GM18861 (cell line): ENCODE results near the gene MOCOS.

Source experiments
- ATAC-seq: cut with Tn5 transposase; IDR thresholded peaks from one replicate; pipeline ENCODE4 v1.9.1; 2021; ENCODE audit not compliant: unreplicated experiment

MOCOS gene

GRCh38 chr18:36176711-36177110 lies 10.6 kb upstream of the MOCOS start:
- ATAC-seq: no peak

GRCh38 chr18:36177913-36178312 lies 9.4 kb upstream of the MOCOS start:
- ATAC-seq: no peak

GRCh38 chr18:36179562-36180355 lies 7.5 kb upstream of the MOCOS start:
- ATAC-seq: no peak

DNA sequence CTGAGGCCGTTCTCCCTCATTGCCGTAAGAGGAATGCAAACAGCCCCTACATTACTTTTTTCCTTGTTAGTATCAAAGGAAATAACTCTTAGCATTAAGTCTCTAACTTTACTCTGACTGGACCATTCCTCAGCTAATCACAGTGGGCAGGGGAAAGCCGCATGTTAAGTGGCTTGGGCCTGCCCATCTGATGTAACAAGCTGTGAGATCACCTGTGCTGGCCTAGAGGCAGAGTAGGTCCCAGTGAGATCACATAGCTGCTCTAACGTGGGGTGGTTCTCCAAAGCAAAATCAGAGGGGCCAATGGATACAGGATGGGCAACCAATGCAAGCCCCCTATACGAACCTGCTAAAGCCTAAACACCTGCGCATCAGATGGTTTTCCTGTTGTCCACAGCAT lies 5.9 kb upstream of the MOCOS start:
- ATAC-seq: no peak

GRCh38 chr18:36181898-36182506 lies 5.3 kb upstream of the MOCOS start:
- no peak for ATAC-seq

DNA sequence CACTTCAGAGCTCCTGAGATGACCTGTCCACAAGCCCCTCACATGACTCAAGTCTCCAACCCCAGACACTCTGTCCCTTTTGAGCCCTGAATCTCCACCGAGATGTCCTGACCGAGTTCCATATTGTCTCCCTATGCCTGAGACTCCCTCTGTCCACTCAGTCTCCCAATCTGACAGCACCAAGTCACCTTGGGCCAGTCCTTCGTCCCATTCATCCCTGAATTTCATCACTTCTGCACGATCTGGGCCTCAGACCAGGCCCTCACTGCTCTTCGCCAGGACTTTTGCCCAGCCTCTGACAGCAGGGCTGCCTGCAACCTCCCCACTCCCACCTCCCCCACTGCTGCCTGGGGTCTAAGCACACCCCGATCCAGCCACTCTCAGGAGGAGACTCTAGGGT lies 4.3 kb upstream of the MOCOS start:
- ATAC-seq: no peak

DNA sequence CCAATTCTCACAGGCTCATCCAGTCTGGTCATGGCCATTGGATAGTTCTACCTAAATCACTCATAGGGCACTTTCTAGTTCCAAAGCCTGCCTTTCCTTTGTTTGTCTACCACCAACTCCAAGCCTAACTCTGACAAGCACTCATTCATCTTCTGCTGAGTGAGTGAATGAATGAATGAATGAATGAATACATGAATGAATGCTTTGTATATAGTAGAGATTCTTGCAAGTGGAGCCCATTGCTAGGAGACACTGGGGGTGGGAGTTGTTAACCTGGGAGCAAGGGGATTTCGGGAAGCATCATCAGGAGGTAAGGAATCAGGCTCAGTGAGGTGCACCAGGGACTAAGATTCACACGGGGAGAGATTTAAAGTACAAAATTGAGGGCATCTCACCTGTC lies 3.3 kb upstream of the MOCOS start:
- ATAC-seq: no peak

DNA sequence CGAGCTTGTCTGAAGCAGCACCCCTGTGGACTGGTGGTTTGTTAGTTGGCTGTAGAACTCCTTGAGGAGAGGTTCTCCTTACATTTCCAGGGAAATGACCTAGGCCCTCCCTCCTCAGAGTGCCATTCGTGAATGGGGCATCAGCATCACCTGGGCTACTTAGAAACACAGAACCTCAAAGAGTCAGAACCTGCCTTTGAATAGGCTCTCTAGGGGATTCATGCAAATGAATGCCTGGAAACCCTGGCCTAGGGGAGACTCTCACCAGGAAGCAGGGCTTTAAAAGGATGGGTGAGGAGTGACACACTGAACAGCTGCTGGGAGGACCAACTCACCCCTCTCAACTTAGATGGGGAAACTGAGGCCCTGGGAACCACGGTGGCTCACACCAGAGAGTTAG lies 2.1 kb upstream of the MOCOS start:
- ATAC-seq: no peak

GRCh38 chr18:36185901-36186460 lies 1.3 kb upstream of the MOCOS start:
- ATAC-seq: no peak

DNA sequence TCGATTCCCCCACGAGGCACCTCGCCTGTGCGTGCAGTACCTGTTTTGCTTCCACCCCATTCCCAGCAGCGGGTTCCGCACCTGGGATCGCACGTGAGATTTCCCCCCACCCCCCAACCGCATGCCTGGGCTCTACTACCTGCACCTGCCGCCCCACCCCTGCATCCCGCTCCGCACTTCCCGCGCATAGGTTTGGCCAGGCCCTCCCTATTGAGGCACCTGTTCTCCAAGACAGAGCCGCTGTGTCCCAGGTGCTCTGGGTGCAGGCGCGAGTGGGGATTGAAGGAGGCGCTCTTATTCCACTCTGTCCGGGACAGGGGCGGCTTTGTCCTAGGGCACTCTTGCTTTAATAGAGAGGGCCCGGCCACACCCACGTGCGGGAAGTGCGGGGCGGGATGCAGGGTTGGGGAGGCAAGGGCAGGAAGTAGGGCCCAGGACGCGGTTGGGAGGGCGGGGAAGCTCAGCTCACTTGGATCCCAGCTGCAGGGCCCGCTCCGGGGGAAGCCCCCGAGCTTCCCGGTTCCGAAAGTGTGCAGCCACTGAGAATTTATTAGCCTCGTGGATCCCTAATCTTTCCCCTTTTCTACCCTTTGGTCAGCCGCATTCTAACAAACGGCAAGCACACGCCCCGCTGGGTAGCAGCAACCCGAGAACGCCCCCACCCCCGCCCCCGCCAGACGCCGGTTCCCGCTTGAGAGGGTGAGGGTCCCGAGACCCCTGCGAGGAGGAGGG lies 670 bp upstream of the MOCOS start:
- no peak for ATAC-seq

GRCh38 chr18:36187826-36188721 lies 777 bp downstream of the MOCOS start:
- ATAC-seq: no peak

DNA sequence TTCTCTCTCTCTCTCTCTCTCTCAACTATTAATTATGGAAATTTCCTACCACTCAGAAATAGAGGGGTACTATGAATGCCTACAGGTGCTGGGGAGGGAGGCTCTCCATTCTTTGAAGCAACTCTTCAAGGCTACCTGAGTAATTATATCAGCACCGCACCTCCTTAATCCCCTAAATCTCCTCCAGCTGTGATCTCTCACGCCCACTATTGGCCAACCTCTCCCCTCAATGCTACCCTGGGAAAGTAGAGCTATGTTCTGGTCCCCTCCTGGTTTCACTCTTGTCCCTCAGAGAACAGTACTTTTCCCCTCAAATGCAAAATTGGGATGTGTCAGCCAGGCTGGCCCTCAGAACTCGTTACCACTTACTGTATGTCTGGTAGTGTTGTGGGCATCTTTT lies 1.6 kb downstream of the MOCOS start:
- ATAC-seq: no peak

DNA sequence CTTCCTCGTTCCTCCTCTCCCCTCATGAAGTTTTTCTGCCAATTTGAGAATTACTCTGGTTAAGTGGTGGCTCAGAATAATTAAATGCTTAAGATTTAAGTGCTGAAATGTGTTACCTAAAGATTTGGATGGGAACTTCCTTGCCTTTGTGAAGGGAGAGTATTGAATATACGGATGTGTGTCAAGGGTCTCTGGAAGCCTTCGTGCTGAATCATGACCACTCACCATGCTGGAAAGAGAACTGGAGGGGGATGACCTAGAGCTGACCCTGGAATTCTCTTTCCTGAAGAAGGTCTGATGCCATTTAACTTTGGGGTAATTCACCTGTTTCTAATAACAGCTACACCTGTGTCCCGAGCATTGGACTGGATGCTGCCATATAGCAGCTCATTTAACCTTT lies 2.2 kb downstream of the MOCOS start:
- no peak for ATAC-seq

- no peak for ATAC-seq
Measured at GRCh38 chr18:36191286-36191685, 4.0 kb downstream of the MOCOS start.

- ATAC-seq: no peak
Measured at GRCh38 chr18:36191711-36192110, 4.4 kb downstream of the MOCOS start.

- ATAC-seq: no peak
Measured at GRCh38 chr18:36194600-36195315, 7.5 kb downstream of the MOCOS start.

DNA sequence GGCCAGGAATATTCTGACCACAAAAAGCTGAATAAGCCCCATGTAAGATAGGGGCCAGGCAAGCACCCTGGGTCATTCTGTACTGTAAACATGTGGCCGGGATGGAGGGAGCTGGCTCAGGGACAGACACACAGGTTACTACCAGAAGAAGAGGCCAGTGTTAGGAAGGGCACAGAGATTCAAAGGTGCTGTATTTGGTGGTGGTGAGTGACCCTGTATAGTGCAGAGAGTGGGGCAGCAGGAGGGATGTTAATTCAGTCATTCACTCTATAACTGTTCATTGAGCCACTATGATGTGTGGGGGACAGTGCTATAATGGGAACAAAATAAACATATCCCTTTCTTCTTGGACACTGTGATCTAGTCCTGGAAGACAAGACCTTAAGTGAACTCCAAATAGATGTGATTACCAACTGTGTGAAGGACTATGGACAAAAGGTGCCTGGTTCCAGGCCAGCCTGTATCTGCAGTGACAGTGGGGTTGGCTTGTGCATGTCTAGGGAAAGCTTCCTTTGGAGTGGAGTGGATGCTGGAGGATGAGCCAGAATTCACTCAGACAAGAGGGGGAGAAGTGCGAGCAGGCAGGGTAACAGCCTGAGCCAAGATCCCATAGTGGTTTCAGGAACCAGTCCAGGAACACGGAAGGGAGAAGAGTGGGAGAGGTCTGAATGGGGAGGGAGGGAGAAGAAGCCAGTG lies 8.3 kb downstream of the MOCOS start:
- no peak for ATAC-seq

GRCh38 chr18:36196238-36196995 lies 9.1 kb downstream of the MOCOS start:
- no peak for ATAC-seq
